Stimulated activated CD8-positive, alpha-beta memory T cell treated with anti-CD3 and anti-CD28 coated beads, Interleukin-7, amount 100 ng/mL, for 48 hours (primary cell): ENCODE results near the gene IQUB.
"Not testable (repeated sequence)": the region's sequence is repeated elsewhere in the genome, so short reads cannot be mapped to it uniquely, and the experiment has no call there.

Experiments
- DNase-seq, 2 donors: peaks; one replicate each; pipeline ENCODE4 v3.0.0-alpha.2; 2020; ENCODE audit warnings: low read depth in 1 of 2; ENCODE audit errors: extremely low read depth in 1 of 2

The IQUB gene

DNA sequence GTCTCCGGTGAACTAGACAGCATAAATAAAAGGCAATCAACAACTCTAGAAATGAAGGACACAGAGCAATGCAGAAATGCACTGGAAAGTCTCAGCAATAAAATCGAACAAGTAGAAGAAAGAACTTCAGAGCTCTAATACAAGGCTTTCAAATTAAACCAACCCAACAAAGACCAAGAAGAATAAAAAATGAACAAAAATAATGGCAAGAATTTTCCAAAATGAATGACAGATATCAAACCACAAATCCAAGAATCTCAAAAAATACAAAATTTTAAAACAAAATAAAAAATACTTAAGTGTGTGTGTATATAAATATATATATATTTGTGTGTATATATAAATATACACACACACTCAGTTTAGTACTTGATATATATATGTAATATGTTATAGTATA lies 110.8 kb downstream of the IQUB start:
- no peak for DNase-seq

DNA sequence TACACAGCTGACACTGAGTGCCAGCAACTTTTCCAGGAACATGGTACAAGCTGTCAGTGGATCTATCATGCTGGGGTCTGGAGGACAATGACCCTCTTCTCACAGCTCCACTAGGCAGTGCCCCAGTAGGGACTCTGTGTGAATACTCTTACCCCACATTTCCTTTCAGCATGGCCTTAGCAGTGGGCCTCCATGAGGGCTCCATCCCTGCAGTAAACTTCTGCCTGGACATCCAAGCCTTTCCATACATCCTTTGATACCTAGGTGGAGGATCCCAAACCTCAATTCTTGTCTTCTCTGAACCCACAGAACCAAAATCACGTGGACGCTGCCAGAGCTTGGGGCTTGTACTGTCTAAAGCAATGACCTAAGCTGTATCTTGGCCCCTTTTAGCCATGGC lies 116.8 kb downstream of the IQUB start:
- no peak for DNase-seq

DNA sequence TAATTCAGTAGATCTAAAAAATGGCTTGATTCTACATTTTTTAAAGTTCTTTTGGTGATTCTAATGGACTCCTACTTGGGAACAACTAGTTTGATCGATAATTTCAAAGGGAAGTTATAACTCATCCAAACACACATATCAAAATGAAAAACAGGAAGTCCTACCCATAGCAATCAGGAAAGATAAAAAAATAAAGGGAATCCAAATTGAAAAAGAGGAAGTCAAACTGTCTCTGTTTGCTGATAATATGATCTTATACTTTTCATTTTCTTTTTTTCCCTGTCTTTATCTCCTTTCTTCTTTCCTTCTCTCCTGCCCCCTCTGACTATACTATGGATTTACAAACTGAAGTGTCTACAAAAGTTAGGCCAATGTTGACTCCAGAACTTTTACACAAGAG lies 118.8 kb downstream of the IQUB start:
- DNase-seq = no peak

DNA sequence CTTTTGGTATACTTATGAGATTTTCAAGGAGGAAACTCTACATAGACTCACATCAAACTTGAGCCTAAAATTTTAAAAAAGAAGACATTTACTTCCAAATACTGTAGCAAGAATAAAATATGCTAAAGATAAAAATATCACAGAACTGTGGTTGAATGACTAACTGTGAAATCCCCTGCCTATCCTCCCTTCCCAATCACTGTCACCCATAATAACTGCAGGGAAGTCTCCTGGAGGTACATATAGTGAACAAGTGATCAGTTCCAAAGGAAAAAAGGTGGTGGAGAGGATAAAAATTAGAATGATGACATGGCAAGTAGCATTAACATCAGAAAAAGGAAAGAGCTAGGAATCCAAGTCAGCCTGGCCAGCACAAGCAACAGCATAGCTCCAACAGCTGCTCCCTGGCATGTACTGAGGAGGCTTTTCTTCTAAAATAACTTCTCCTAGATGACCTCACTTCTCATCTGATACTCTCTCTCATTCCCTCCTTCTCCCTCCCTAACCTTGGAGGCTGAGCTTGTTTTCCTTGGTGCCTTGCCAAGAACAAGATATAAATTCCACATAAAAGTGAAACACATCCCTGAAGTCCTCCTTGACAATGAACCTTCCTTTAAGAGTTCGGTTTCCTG lies 124.0 kb downstream of the IQUB start:
- no peak for DNase-seq

DNA sequence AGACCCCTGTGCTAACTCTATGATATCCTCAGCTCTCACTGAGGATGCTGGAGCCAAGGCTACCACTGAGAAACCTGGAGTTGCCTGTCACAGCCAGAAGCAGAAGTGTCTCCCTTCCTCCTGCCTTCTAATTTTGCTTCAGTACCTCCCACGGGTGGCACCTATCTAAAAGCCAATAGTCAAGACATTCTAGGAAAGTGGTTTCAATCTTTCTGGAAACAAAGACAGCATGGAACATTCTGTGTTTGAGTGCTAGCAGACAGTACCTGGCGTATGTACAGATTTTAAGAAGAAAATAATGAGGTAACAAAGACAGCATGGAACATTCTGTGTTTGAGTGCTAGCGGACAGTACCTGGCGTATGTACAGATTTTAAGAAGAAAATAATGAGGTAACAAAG lies 126.4 kb downstream of the IQUB start:
- not testable (repeated sequence) for DNase-seq
